Osteoblast (primary cell): ENCODE measurements around the gene LMO7. TPM values are rescaled to one million over a fixed set of nuclear protein-coding genes. Genes with fewer than 3 reads are reported as not detected.

Experiments used
- DNase-seq: peaks from one replicate; pipeline ENCODE4 v3.0.0; 2011; ENCODE audit warnings: low spot score, mixed read lengths; ENCODE audit not compliant: insufficient read length; ENCODE audit errors: missing footprints
- H2AFZ ChIP-seq: 2 replicates; pipeline ENCODE4 v1.6.0; 2011; ENCODE audit warnings: mild to moderate bottlenecking, low read length
- H3K27ac ChIP-seq: 2 replicates; pipeline ENCODE4 v1.5.1; 2011; ENCODE audit warnings: mild to moderate bottlenecking, low read depth, low read length, moderate library complexity
- H3K27me3 ChIP-seq: 2 replicates; pipeline ENCODE4 v1.6.0; 2012; ENCODE audit warnings: mild to moderate bottlenecking, control low read depth, inconsistent platforms, low read length, moderate library complexity; ENCODE audit not compliant: insufficient read depth
- H3K36me3 ChIP-seq: 2 replicates; pipeline ENCODE4 v1.5.1; 2011; ENCODE audit warnings: mild to moderate bottlenecking, low read length, control low read depth, moderate library complexity; ENCODE audit not compliant: insufficient read depth
- H3K4me1 ChIP-seq: 2 replicates; pipeline ENCODE4 v1.5.1; 2011; ENCODE audit warnings: mild to moderate bottlenecking, low read length, control low read depth, moderate library complexity; ENCODE audit not compliant: insufficient read depth
- H3K4me2 ChIP-seq: 2 replicates; pipeline ENCODE4 v1.6.0; 2011; ENCODE audit warnings: mild to moderate bottlenecking, low read length; ENCODE audit not compliant: insufficient read depth
- H3K4me3 ChIP-seq: fragments of 200-600 bp; sonication (generic); 3 replicates; pipeline ENCODE4 v1.5.1; 2012; ENCODE audit warnings: mild to moderate bottlenecking, low read length, inconsistent platforms; ENCODE audit not compliant: insufficient read depth
- H3K79me2 ChIP-seq: 2 replicates; pipeline ENCODE4 v1.6.0; 2012; ENCODE audit warnings: mild to moderate bottlenecking, low read length, control low read depth, inconsistent platforms; ENCODE audit not compliant: insufficient read depth
- H3K9me3 ChIP-seq: 2 replicates; pipeline ENCODE4 v1.5.1; 2011; ENCODE audit warnings: low read depth, low read length, control low read depth
- H4K20me1 ChIP-seq: 2 replicates; pipeline ENCODE4 v1.6.0; 2012; ENCODE audit warnings: mild to moderate bottlenecking, low read length, control low read depth; ENCODE audit not compliant: insufficient read depth
- total RNA-seq: library from RNA; depleted of rRNA; stranded (reverse); fragments of >200 nt; gene quantifications from 2 replicates; pipeline ENCODE4 v1.2.3, GENCODE V29; 2012
- TF ChIP-seq, protein P1 (sequence below): IDR thresholded peaks from 2 replicates; pipeline ENCODE4 v1.5.1; 2011; ENCODE audit warnings: mild to moderate bottlenecking, low read depth, low read length, moderate library complexity; ENCODE audit errors: extremely low read depth

Gene LMO7
- total RNA-seq, 1 donor, result 536 TPM

DNA sequence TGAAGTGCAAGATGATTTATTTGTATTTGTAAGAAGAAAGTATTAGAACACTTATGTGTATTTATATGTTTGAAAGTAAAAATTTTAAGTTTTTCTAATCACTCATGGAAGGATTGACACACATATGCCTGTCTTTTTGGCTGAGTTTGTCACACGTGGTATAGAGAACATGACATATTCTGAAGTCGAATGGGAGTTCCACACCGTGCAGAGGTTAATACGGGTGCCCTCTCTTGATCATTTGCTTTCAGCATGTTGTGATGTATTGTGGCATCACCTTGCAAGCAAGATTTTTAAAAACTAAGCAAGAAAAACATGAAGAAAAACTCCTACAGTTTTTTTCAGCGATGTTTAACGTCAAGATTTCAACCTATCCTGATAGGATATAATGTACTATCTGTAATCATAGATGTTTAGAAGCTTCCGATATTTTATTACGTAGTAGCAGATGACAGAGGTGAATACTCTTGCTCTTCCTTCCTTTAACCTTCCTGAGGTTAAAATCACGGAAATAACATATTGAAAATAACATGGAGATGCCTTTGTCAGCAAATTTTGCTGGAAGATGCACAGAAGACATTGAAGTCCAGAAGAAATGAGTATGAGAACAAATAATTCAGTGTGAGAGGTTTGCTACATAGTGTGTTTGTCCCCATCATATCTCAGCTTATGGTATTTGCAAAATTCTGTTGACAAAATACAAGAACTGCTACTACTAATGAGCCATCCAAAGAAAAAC is 231.4 kb downstream of the LMO7 start:
- Histone ChIP-seq H3K4me3 (no peak overlapping the region), H3K27me3 (no peaks in the 10 kb centered on the region), H3K27ac (no peak overlapping the region), H4K20me1 (peaks cover 26% of the 10 kb centered on the region), H3K4me2 (no peak overlapping the region), H3K36me3 (peaks cover under 1% of the 10 kb centered on the region), H2AFZ (no peak overlapping the region), H3K9me3 (no peaks in the 10 kb centered on the region), H3K4me1 (peaks cover 24% of the 10 kb centered on the region), H3K79me2 (no peaks in the 10 kb centered on the region)
- TF ChIP-seq, protein P1, sequence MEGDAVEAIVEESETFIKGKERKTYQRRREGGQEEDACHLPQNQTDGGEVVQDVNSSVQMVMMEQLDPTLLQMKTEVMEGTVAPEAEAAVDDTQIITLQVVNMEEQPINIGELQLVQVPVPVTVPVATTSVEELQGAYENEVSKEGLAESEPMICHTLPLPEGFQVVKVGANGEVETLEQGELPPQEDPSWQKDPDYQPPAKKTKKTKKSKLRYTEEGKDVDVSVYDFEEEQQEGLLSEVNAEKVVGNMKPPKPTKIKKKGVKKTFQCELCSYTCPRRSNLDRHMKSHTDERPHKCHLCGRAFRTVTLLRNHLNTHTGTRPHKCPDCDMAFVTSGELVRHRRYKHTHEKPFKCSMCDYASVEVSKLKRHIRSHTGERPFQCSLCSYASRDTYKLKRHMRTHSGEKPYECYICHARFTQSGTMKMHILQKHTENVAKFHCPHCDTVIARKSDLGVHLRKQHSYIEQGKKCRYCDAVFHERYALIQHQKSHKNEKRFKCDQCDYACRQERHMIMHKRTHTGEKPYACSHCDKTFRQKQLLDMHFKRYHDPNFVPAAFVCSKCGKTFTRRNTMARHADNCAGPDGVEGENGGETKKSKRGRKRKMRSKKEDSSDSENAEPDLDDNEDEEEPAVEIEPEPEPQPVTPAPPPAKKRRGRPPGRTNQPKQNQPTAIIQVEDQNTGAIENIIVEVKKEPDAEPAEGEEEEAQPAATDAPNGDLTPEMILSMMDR, result no peak
- DNase-seq, result no peak

DNA sequence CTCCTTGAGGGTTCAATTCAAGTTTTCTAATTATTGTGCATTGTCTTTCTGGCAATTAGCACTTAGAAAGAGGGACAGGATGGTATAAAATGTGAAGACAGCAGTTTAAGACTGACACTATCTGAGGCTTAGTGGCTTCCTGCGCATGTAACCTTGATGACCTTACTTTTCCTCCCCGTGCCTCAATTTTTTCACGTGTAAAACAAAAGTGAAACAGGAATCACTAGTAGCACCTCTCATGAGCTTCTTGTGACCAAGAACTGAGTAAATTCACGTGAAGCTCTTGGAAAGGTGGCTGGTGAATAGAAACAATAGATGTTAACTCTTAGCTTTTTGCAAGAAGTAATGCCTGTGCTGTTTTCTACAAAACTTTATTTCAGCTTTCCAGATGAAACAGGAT is 233.9 kb downstream of the LMO7 start:
- Histone ChIP-seq H2AFZ (no peak overlapping the region), H3K79me2 (no peaks in the 10 kb centered on the region), H3K4me1 (peaks cover 4% of the 10 kb centered on the region), H3K4me3 (peak overlapping the region; percentile 69), H3K9me3 (no peaks in the 10 kb centered on the region), H3K36me3 (no peaks in the 10 kb centered on the region), H3K4me2 (peak overlapping the region; percentile 91), H4K20me1 (peaks cover 9% of the 10 kb centered on the region), H3K27ac (no peak overlapping the region), H3K27me3 (no peaks in the 10 kb centered on the region)
- no peak for DNase-seq
- TF ChIP-seq, protein P1, result no peak

DNA sequence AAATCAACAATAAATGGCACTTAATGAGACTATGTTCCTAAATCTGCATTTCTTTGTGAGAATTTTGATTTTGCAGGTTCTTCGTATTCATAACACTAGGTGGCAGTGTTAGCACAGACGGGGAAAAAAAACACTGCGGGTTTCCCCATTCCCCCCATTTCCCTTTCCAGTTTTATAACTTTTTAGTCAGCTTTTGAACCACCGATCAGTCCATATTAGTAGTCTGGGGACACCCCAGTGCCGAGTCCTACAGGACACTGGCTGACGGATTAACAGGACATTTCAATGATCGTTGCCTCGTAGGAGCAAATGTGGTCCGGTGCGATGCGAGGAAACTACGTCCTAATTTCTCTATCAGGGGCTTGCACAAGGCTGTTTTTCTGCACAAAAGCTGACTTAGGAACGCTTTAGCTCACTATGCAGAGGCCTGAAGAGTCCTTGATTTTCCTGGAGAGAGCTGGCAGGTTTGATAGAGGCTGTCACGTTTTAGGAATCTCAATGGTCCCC is 234.3 kb downstream of the LMO7 start:
- Histone ChIP-seq H3K9me3 (no peaks in the 10 kb centered on the region), H3K4me2 (peak overlapping the region; percentile 91), H3K79me2 (no peaks in the 10 kb centered on the region), H3K4me3 (peak overlapping the region; percentile 69), H2AFZ (no peak overlapping the region), H3K27ac (peak overlapping the region; percentile 40), H4K20me1 (peaks cover 6% of the 10 kb centered on the region), H3K4me1 (peaks cover 4% of the 10 kb centered on the region), H3K27me3 (no peaks in the 10 kb centered on the region), H3K36me3 (no peaks in the 10 kb centered on the region)
- DNase-seq, result peak; percentile 47
- TF ChIP-seq, protein P1, result peak; percentile 83

DNA sequence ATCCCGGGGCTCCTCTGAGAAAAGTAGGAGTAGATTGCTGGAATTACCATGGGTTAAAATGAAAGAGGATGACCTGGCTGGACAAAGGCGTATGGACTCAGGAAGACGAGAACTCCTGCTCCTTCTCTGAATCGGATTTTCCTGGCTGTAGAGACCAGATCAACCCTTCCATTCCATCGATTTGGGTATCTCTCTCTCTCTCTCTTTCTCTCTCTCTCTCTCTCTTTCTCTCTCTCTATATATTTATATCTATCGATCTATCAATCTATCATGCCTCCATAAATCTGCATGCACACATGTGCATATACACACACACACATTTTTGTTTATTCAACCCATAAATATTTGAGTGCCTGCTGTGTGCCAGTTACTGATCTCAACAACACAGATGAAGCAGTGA is 234.9 kb downstream of the LMO7 start:
- H4K20me1 ChIP-seq, result peaks cover 2% of the 10 kb centered on the region
- no peaks in the 10 kb centered on the region for H3K27me3 ChIP-seq
- H3K79me2 ChIP-seq, result no peaks in the 10 kb centered on the region
- H3K4me1 ChIP-seq, result peaks cover 4% of the 10 kb centered on the region
- no peak overlapping the region for H2AFZ ChIP-seq
- TF ChIP-seq, protein P1, result no peak
- peak overlapping the region; percentile 91 for H3K4me2 ChIP-seq
- no peak for DNase-seq
- H3K27ac ChIP-seq, result no peak overlapping the region
- H3K4me3 ChIP-seq, result peak overlapping the region; percentile 69
- H3K9me3 ChIP-seq, result no peaks in the 10 kb centered on the region
- H3K36me3 ChIP-seq, result no peaks in the 10 kb centered on the region
